PC-9 (cell line): Measurements from ENCODE around the gene UIMC1.

Source experiments
- EZH2 ChIP-seq: fragments of 200-600 bp; sonication (generic); IDR thresholded peaks from 2 replicates; pipeline ENCODE4 v1.8.0; 2017; ENCODE audit warnings: antibody characterized with exemption, low read depth
- TF ChIP-seq, protein P1 (sequence below): fragments of 200-600 bp; sonication (generic); conservative IDR thresholded peaks from 2 replicates; pipeline ENCODE4 v1.6.1; 2017; ENCODE audit warnings: mixed run types, antibody characterized with exemption, mild to moderate bottlenecking, moderate library complexity

DNA sequence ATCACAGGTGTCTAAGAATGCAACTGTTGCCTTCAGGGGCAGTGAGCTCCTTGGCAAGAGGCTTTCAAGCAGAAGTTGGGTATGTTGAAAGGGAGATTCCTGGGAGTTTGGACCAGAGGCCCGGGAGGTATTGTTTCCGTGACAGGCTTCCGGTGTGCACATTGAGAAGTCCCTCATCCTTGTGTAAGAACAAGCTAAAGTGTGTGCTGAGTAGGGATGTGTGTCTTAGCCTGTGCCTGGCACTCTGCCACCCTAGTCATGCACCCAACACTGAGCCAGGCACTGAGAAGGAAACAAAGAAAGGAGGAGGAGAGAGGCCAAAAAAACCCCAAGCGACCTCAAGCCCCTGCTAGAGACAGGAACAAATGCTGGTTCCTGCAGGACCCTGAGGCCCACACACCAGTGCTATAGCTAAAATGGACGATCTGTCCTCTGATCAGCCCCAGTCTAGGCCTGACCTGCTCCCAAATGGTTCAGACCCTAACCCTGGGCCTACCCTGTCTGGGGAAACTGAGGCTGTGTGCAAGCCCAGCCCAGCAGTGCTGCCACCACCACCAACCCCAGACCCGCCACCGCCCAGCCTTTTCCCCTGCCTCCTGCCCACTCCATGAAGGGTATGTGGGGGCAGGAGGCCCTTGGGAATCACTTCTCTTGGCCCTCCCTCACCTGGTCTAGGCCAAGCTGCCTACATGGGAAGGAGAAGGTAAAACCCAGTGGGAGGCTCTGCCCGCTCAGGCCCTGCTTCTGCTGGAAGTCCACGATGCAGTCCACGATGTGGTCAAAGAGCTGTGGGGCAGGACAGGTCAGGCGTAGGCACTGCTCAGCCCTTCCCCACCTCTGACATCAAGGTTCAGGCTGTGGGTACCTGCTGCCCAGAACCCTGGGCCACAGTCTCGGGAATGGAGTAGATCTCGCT, 120.0 kb downstream of the UIMC1 start:
- TF ChIP-seq, protein P1, sequence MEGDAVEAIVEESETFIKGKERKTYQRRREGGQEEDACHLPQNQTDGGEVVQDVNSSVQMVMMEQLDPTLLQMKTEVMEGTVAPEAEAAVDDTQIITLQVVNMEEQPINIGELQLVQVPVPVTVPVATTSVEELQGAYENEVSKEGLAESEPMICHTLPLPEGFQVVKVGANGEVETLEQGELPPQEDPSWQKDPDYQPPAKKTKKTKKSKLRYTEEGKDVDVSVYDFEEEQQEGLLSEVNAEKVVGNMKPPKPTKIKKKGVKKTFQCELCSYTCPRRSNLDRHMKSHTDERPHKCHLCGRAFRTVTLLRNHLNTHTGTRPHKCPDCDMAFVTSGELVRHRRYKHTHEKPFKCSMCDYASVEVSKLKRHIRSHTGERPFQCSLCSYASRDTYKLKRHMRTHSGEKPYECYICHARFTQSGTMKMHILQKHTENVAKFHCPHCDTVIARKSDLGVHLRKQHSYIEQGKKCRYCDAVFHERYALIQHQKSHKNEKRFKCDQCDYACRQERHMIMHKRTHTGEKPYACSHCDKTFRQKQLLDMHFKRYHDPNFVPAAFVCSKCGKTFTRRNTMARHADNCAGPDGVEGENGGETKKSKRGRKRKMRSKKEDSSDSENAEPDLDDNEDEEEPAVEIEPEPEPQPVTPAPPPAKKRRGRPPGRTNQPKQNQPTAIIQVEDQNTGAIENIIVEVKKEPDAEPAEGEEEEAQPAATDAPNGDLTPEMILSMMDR: no peak
- TF ChIP-seq EZH2: no peak
